ENCODE data around the gene SNAI1. TPM values are rescaled to one million over a fixed set of nuclear protein-coding genes. Genes with fewer than 3 reads are reported as not detected.

The SNAI1 gene
- total and polyA plus RNA-seq, 2 of the 4 experiments (the other 2 are of a cell fraction): 0.54 to 13.7 TPM

- no peak overlapping the region for H3K9ac ChIP-seq (ENCODE audit: low read depth, low read length)
- in situ Hi-C loops (cut with MboI; ENCODE audit: low sequenced_read_pairs) (no loop called here), dilution Hi-C loops (cut with HindIII; ENCODE audit: low sequenced_read_pairs, unreplicated experiment) (no loop called here), intact Hi-C loops (cut with micrococcal nuclease) (no loop called here)
- no peak overlapping the region for H2BK5ac ChIP-seq (ENCODE audit: low read depth, low read length, poor library complexity, severe bottlenecking)
- no peaks in the 10 kb centered on the region for H4K20me1 ChIP-seq (ENCODE audit: insufficient read depth, low read length)
- WGBS, 2 experiments (ENCODE audit: extremely low coverage in 2 of 2, insufficient read length in 1 of 2): 89% methylated on average over 5 of the region's 9 CpGs; no CpG with 5 or more reads in 1 of the 2 experiments
- no peak overlapping the region for H2AFZ ChIP-seq (replicated peaks; ENCODE audit: low read length, poor library complexity)
- no peak overlapping the region for H2BK15ac ChIP-seq (ENCODE audit: low read depth, low read length)
- H3K56ac ChIP-seq (ENCODE audit: extremely low read depth, insufficient read depth, low read length): no peak overlapping the region
- no peak overlapping the region for H4K91ac ChIP-seq (ENCODE audit: insufficient read depth, low read depth, low read length)
- H3K9me1 ChIP-seq (ENCODE audit: insufficient read depth, low read length): peaks cover 12% of the 10 kb centered on the region
- no peak overlapping the region for H4K5ac ChIP-seq (ENCODE audit: low read depth, low read length)
- peaks cover 0 to 23% of the 10 kb centered on the region in 2 experiments; a peak in 1 of 4 replicates for H3K79me1 ChIP-seq (ENCODE audit: low read depth in 1 of 2, low read length in 2 of 2)
- no TSS peak for BruUV-seq (replicated peaks)
- H3K36me3 ChIP-seq (ENCODE audit: control insufficient read depth, insufficient read depth, low read length): peaks cover 1% of the 10 kb centered on the region; the same call in 1 of the 2 replicates
- no peak overlapping the region for H2BK20ac ChIP-seq (ENCODE audit: low read depth, low read length)
- CTCF ChIA-PET: interaction anchor here (1.6 kb wide), 1 partner anchor 106 kb away, joined by 6 read pairs; no protein-coding TSS in a partner anchor
- TF ChIP-seq MXI1 (IDR thresholded peaks at IDR 0.05; ENCODE audit: borderline replicate concordance, low read depth, low read length): no peak
- no peak for TF ChIP-seq USF2 (IDR thresholded peaks at IDR 0.05; ENCODE audit: low read depth, low read length)
- TF ChIP-seq RAD21 (IDR thresholded peaks at IDR 0.05; ENCODE audit: low read length): no peak
- no peak for TF ChIP-seq MAZ (IDR thresholded peaks at IDR 0.05; ENCODE audit: borderline replicate concordance, low read depth, low read length)
- no peak for TF ChIP-seq BHLHE40 (IDR thresholded peaks at IDR 0.05; ENCODE audit: low read depth, low read length)
- no peak for TF ChIP-seq NFE2L2 (IDR thresholded peaks at IDR 0.05; ENCODE audit: low read depth, low read length)
- TF ChIP-seq ELK1 (IDR thresholded peaks at IDR 0.05; ENCODE audit: borderline replicate concordance, low read depth, low read length): no peak
- no peak for TF ChIP-seq RCOR1 (IDR thresholded peaks at IDR 0.05; ENCODE audit: insufficient replicate concordance, low read length)
- no peak for ATAC-seq (ENCODE audit: low read depth)
- H3K4me1 ChIP-seq (ENCODE audit: control insufficient read depth, insufficient read depth, low read length): peaks cover 2% of the 10 kb centered on the region; the same call in 1 of the 2 replicates
- H3K23ac ChIP-seq (ENCODE audit: low read depth, low read length): no peak overlapping the region
- H3K27me3 ChIP-seq (ENCODE audit: control insufficient read depth, insufficient read depth, low read length): no peaks in the 10 kb centered on the region
- H3K18ac ChIP-seq (ENCODE audit: low read depth, low read length): no peak overlapping the region
- no peak overlapping the region for H4K8ac ChIP-seq (ENCODE audit: low read depth in 2 of 2, low read length in 2 of 2)
- H3K4me3 ChIP-seq (ENCODE audit: insufficient read depth, low read depth, low read length): no peak overlapping the region
- H2AK5ac ChIP-seq (ENCODE audit: low read depth, low read length): no peak overlapping the region
- DNase-seq: no peak
- H3K27ac ChIP-seq (ENCODE audit: insufficient read depth, low read length): no peak overlapping the region
- no peak overlapping the region for H2BK120ac ChIP-seq (ENCODE audit: low read depth, low read length)
- no peak overlapping the region for H2AK9ac ChIP-seq (replicated peaks; ENCODE audit: low read depth, low read length, poor library complexity)
- no peak overlapping the region; the same call in 1 of the 2 replicates for H3K4ac ChIP-seq (ENCODE audit: low read depth, low read length)
- H3K14ac ChIP-seq (replicated peaks; ENCODE audit: low read depth, low read length): no peak overlapping the region
- POLR2A ChIA-PET (ENCODE audit: unreplicated experiment): no interaction called here
- no peak overlapping the region for H3K4me2 ChIP-seq (ENCODE audit: low read depth, low read length)
- H3K9me3 ChIP-seq (ENCODE audit: control insufficient read depth, insufficient read depth, low read length): no peaks in the 10 kb centered on the region
Measured at GRCh38 chr20:49965781-49966305, 16.9 kb upstream of the SNAI1 start.

Data from IMR-90 (cell line).